Measurements from ENCODE around the gene ERFL.

The ERFL gene

GRCh38 chr19:41957161-41957837, 29.1 kb upstream of the ERFL start:
- TF ChIP-seq CTCF (conservative IDR thresholded peaks at IDR 0.05; ENCODE audit: low read depth, low read length): no peak
- peak overlapping the region; percentile 90 for H3K4me3 ChIP-seq (ENCODE audit: low read depth, low read length)
- DNase-seq (ENCODE audit: low read depth): no peak

- no peak for DNase-seq (ENCODE audit: low read depth)
- no peak for TF ChIP-seq CTCF (conservative IDR thresholded peaks at IDR 0.05; ENCODE audit: low read depth, low read length)
- no peak overlapping the region for H3K4me3 ChIP-seq (ENCODE audit: low read depth, low read length)
Measured at GRCh38 chr19:41956621-41957020, 28.4 kb upstream of the ERFL start.

GRCh38 chr19:41955521-41955920, 27.3 kb upstream of the ERFL start:
- TF ChIP-seq CTCF (conservative IDR thresholded peaks at IDR 0.05; ENCODE audit: low read depth, low read length): no peak
- no peak overlapping the region for H3K4me3 ChIP-seq (ENCODE audit: low read depth, low read length)
- no peak for DNase-seq (ENCODE audit: low read depth)

GRCh38 chr19:41951686-41952172, 23.5 kb upstream of the ERFL start:
- H3K4me3 ChIP-seq (ENCODE audit: low read depth, low read length): no peak overlapping the region
- peak; percentile 98 for TF ChIP-seq CTCF (conservative IDR thresholded peaks at IDR 0.05; ENCODE audit: low read depth, low read length)

GRCh38 chr19:41947091-41947490, 18.8 kb upstream of the ERFL start:
- no peak overlapping the region for H3K4me3 ChIP-seq (ENCODE audit: low read depth, low read length)
- TF ChIP-seq CTCF (conservative IDR thresholded peaks at IDR 0.05; ENCODE audit: low read depth, low read length): no peak
- no peak for DNase-seq (ENCODE audit: low read depth)

More at GRCh38 chr19:41951686-41952172, 23.5 kb upstream of the ERFL start:
- DNase-seq (ENCODE audit: low read depth): peak; percentile 76

- no peak for TF ChIP-seq CTCF (conservative IDR thresholded peaks at IDR 0.05; ENCODE audit: low read depth, low read length)
- DNase-seq (ENCODE audit: low read depth): no peak
Measured at GRCh38 chr19:41945135-41945766, 17.0 kb upstream of the ERFL start.

GRCh38 chr19:41944336-41944735, 16.1 kb upstream of the ERFL start:
- H3K4me3 ChIP-seq (ENCODE audit: low read depth, low read length): no peak overlapping the region
- TF ChIP-seq CTCF (conservative IDR thresholded peaks at IDR 0.05; ENCODE audit: low read depth, low read length): no peak
- DNase-seq (ENCODE audit: low read depth): no peak

More at GRCh38 chr19:41945135-41945766, 17.0 kb upstream of the ERFL start:
- no peak overlapping the region for H3K4me3 ChIP-seq (ENCODE audit: low read depth, low read length)

All from choroid plexus epithelial cell (primary cell).